Measurements from ENCODE around the gene TCF7L2.

Gene TCF7L2

GRCh38 chr10:112949875-112950507 lies at the start of gene TCF7L2:
Gene TCF7L2 (plus strand): TSS chr10:112950247. CDS start chr10:112950757, 510 bp downstream.
- FAIRE-seq (no peak), DNase-seq (ENCODE audit: insufficient read length, low spot score) (peak; percentile 74)
- TF ChIP-seq POLR2A (IDR thresholded peaks at IDR 0.05; ENCODE audit: low read depth, low read length), result peak; percentile 41; the same call in 1 of the 2 replicates

GRCh38 chr10:112902730-112903129 lies 47.3 kb upstream of the TCF7L2 start:
- no peak for TF ChIP-seq POLR2A (IDR thresholded peaks at IDR 0.05; ENCODE audit: low read depth, low read length)
- DNase-seq (ENCODE audit: insufficient read length, low spot score) (no peak), FAIRE-seq (no peak)

- FAIRE-seq (no peak), DNase-seq (ENCODE audit: insufficient read length, low spot score) (peak; percentile 21)
- no peak for TF ChIP-seq POLR2A (IDR thresholded peaks at IDR 0.05; ENCODE audit: low read depth, low read length)
Observed at GRCh38 chr10:112904000-112904399, 46.0 kb upstream of the TCF7L2 start.

- DNase-seq (ENCODE audit: insufficient read length, low spot score), result no peak
- no peak for TF ChIP-seq POLR2A (IDR thresholded peaks at IDR 0.05; ENCODE audit: low read depth, low read length)
- no peak for FAIRE-seq
Observed at GRCh38 chr10:112906945-112907344, 43.1 kb upstream of the TCF7L2 start.

- FAIRE-seq, result no peak
- DNase-seq (ENCODE audit: insufficient read length, low spot score), result peak; percentile 16
- TF ChIP-seq POLR2A (IDR thresholded peaks at IDR 0.05; ENCODE audit: low read depth, low read length), result no peak
Observed at GRCh38 chr10:112907893-112908292, 42.2 kb upstream of the TCF7L2 start.

GRCh38 chr10:112911206-112911605 lies 38.8 kb upstream of the TCF7L2 start:
- DNase-seq (ENCODE audit: insufficient read length, low spot score), result no peak
- no peak for TF ChIP-seq POLR2A (IDR thresholded peaks at IDR 0.05; ENCODE audit: low read depth, low read length)
- FAIRE-seq, result no peak

- TF ChIP-seq POLR2A (IDR thresholded peaks at IDR 0.05; ENCODE audit: low read depth, low read length), result no peak
Observed at GRCh38 chr10:112912410-112912928, 37.6 kb upstream of the TCF7L2 start.

GRCh38 chr10:112913255-112913654 lies 36.8 kb upstream of the TCF7L2 start:
- DNase-seq (ENCODE audit: insufficient read length, low spot score) (no peak), FAIRE-seq (no peak)
- TF ChIP-seq POLR2A (IDR thresholded peaks at IDR 0.05; ENCODE audit: low read depth, low read length), result no peak

More at GRCh38 chr10:112912410-112912928, 37.6 kb upstream of the TCF7L2 start:
- FAIRE-seq (no peak), DNase-seq (ENCODE audit: insufficient read length, low spot score) (no peak)

GRCh38 chr10:112913661-112914287 lies 36.3 kb upstream of the TCF7L2 start:
- DNase-seq (ENCODE audit: insufficient read length, low spot score) (no peak), FAIRE-seq (no peak)
- no peak for TF ChIP-seq POLR2A (IDR thresholded peaks at IDR 0.05; ENCODE audit: low read depth, low read length)

GRCh38 chr10:112914288-112914952 lies 35.6 kb upstream of the TCF7L2 start:
- DNase-seq (ENCODE audit: insufficient read length, low spot score) (no peak), FAIRE-seq (no peak)
- no peak for TF ChIP-seq POLR2A (IDR thresholded peaks at IDR 0.05; ENCODE audit: low read depth, low read length)

- FAIRE-seq, result no peak
- peak; percentile 34 for DNase-seq (ENCODE audit: insufficient read length, low spot score)
- no peak for TF ChIP-seq POLR2A (IDR thresholded peaks at IDR 0.05; ENCODE audit: low read depth, low read length)
Observed at GRCh38 chr10:112915590-112916572, 34.2 kb upstream of the TCF7L2 start.

- no peak for DNase-seq (ENCODE audit: insufficient read length, low spot score)
- TF ChIP-seq POLR2A (IDR thresholded peaks at IDR 0.05; ENCODE audit: low read depth, low read length), result no peak
- FAIRE-seq, result no peak
Observed at GRCh38 chr10:112917681-112918080, 32.4 kb upstream of the TCF7L2 start.

- TF ChIP-seq POLR2A (IDR thresholded peaks at IDR 0.05; ENCODE audit: low read depth, low read length), result no peak
- FAIRE-seq, result no peak
- DNase-seq (ENCODE audit: insufficient read length, low spot score), result no peak
Observed at GRCh38 chr10:112918771-112919170, 31.3 kb upstream of the TCF7L2 start.

Data from H54 (cell line).